SJSA1 (cell line): Measurements from ENCODE around the gene DBF4B. TPM values are rescaled to one million over a fixed set of nuclear protein-coding genes. Genes with fewer than 3 reads are reported as not detected.
A peak's percentile ranks its signal among the peaks of the same experiment; 100 is the strongest.

Source experiments
- DNase-seq, 2 experiments: peaks; one replicate each; pipeline ENCODE4 v3.0.0-alpha.2; 2015 to 2020; ENCODE audit warnings: low spot score in 2 of 2, low read depth in 1 of 2
- H3K27ac ChIP-seq: fragments of 250-450 bp; sonication (Bioruptor Pico); 2 replicates; pipeline ENCODE4 v1.5.1; 2020; ENCODE audit warnings: mild to moderate bottlenecking, moderate library complexity
- H3K27me3 ChIP-seq: fragments of 250-450 bp; sonication (Bioruptor Pico); replicated peaks from 2 replicates; pipeline ENCODE4 v1.5.1; 2020; ENCODE audit warnings: mild to moderate bottlenecking, moderate library complexity
- H3K36me3 ChIP-seq: fragments of 250-450 bp; sonication (Bioruptor Pico); 2 replicates; pipeline ENCODE4 v1.5.1; 2020; ENCODE audit warnings: mild to moderate bottlenecking
- H3K4me1 ChIP-seq: fragments of 250-450 bp; sonication (Bioruptor Pico); replicated peaks from 2 replicates; pipeline ENCODE4 v1.6.1; 2021; ENCODE audit warnings: mild to moderate bottlenecking
- H3K4me3 ChIP-seq: fragments of 250-450 bp; sonication (Bioruptor Pico); 2 replicates; pipeline ENCODE4 v1.5.1; 2020; ENCODE audit warnings: mild to moderate bottlenecking
- H3K9me3 ChIP-seq: fragments of 250-450 bp; sonication (Bioruptor Pico); replicated peaks from 2 replicates; pipeline ENCODE4 v1.5.1; 2020; ENCODE audit warnings: mild to moderate bottlenecking
- total RNA-seq: library from RNA; depleted of rRNA; stranded (reverse); fragments of >200 nt; shearing (Covaris generic); gene quantifications from 2 replicates; pipeline ENCODE4 v1.2.3, GENCODE V29; 2014

DBF4B gene
- total RNA-seq, 1 experiment from 2014 or later = 21.0 TPM

- Histone ChIP-seq H3K36me3 (no peaks in the 10 kb centered on the region; the same call in 1 of the 2 replicates), H3K4me3 (no peak within 1 kb of the TSS), H3K9me3 (peaks cover 6% of the 10 kb centered on the region; the same call in 1 of the 2 replicates), H3K27ac (no peak within 1 kb of the TSS), H3K4me1 (peaks cover 10% of the 10 kb centered on the region), H3K27me3 (peaks cover 40% of the 10 kb centered on the region)
- DNase-seq = peak in 1 of 2 experiments; percentile 52
Observed at GRCh38 chr17:44758414-44759085, 50.1 kb downstream of the DBF4B start, which contains the start of gene ADAM11. TSS of gene ADAM11 (plus strand) at chr17:44758988. CDS start at chr17:44759200, 212 bp downstream.

- Histone ChIP-seq H3K4me3 (no peak overlapping the region), H3K27me3 (peaks cover 40% of the 10 kb centered on the region), H3K36me3 (no peaks in the 10 kb centered on the region), H3K4me1 (peaks cover 10% of the 10 kb centered on the region), H3K27ac (no peak overlapping the region), H3K9me3 (peaks cover 6% of the 10 kb centered on the region; the same call in 1 of the 2 replicates)
- peak in 1 of 2 experiments; percentile 45 for DNase-seq
Observed at GRCh38 chr17:44759086-44759915, 50.8 kb downstream of the DBF4B start.

GRCh38 chr17:44759916-44760243 lies 51.4 kb downstream of the DBF4B start:
- peaks cover 10% of the 10 kb centered on the region for H3K4me1 ChIP-seq
- H3K4me3 ChIP-seq = no peak overlapping the region
- H3K27ac ChIP-seq = no peak overlapping the region

GRCh38 chr17:44760474-44761308 lies 52.2 kb downstream of the DBF4B start:
- Histone ChIP-seq H3K4me1 (peaks cover 10% of the 10 kb centered on the region), H3K27ac (no peak overlapping the region), H3K4me3 (no peak overlapping the region), H3K9me3 (peaks cover 6% of the 10 kb centered on the region; the same call in 1 of the 2 replicates), H3K36me3 (no peaks in the 10 kb centered on the region), H3K27me3 (peaks cover 40% of the 10 kb centered on the region)
- DNase-seq = no peak

More at GRCh38 chr17:44759916-44760243, 51.4 kb downstream of the DBF4B start:
- Histone ChIP-seq H3K27me3 (peaks cover 40% of the 10 kb centered on the region), H3K9me3 (peaks cover 6% of the 10 kb centered on the region; the same call in 1 of the 2 replicates), H3K36me3 (no peaks in the 10 kb centered on the region)
- no peak for DNase-seq

GRCh38 chr17:44761932-44762810 lies 53.7 kb downstream of the DBF4B start:
- H3K27me3 ChIP-seq = peaks cover 36% of the 10 kb centered on the region
- H3K9me3 ChIP-seq = peaks cover 4% of the 10 kb centered on the region; the same call in 1 of the 2 replicates
- H3K4me3 ChIP-seq = no peak overlapping the region
- no peak for DNase-seq
- H3K36me3 ChIP-seq = no peaks in the 10 kb centered on the region
- no peak overlapping the region for H3K27ac ChIP-seq
- peaks cover 10% of the 10 kb centered on the region for H3K4me1 ChIP-seq

GRCh38 chr17:44763170-44763569 lies 54.7 kb downstream of the DBF4B start:
- H3K27me3 ChIP-seq = peaks cover 26% of the 10 kb centered on the region
- no peaks in the 10 kb centered on the region for H3K36me3 ChIP-seq
- H3K27ac ChIP-seq = no peak overlapping the region
- no peak overlapping the region for H3K4me3 ChIP-seq
- peaks cover 10% of the 10 kb centered on the region for H3K4me1 ChIP-seq
- no peak for DNase-seq
- 0 out of 2 replicates have a peak, but pooled peaks cover 2% of the 10 kb centered on the region for H3K9me3 ChIP-seq

- 0 out of 2 replicates have a peak, but pooled peaks cover 2% of the 10 kb centered on the region for H3K9me3 ChIP-seq
- H3K4me3 ChIP-seq = no peak overlapping the region
- H3K36me3 ChIP-seq = no peaks in the 10 kb centered on the region
- H3K4me1 ChIP-seq = no peaks in the 10 kb centered on the region
- no peak for DNase-seq
- H3K27ac ChIP-seq = no peak overlapping the region
- H3K27me3 ChIP-seq = peaks cover 6% of the 10 kb centered on the region; the same call in 1 of the 2 replicates
Observed at GRCh38 chr17:44765965-44766364, 57.5 kb downstream of the DBF4B start.

- Histone ChIP-seq H3K4me1 (no peaks in the 10 kb centered on the region), H3K4me3 (no peak overlapping the region), H3K27ac (no peak overlapping the region), H3K36me3 (no peaks in the 10 kb centered on the region), H3K9me3 (no peaks in the 10 kb centered on the region), H3K27me3 (peaks cover under 1% of the 10 kb centered on the region; the same call in 1 of the 2 replicates)
- no peak for DNase-seq
Observed at GRCh38 chr17:44766409-44767038, 58.1 kb downstream of the DBF4B start.

- Histone ChIP-seq H3K36me3 (no peaks in the 10 kb centered on the region), H3K9me3 (no peaks in the 10 kb centered on the region), H3K4me3 (no peak overlapping the region), H3K27me3 (peaks cover 1% of the 10 kb centered on the region), H3K4me1 (no peaks in the 10 kb centered on the region), H3K27ac (no peak overlapping the region)
- DNase-seq = no peak
Observed at GRCh38 chr17:44767493-44767892, 59.0 kb downstream of the DBF4B start.

- DNase-seq = no peak
- no peaks in the 10 kb centered on the region for H3K4me1 ChIP-seq
- no peaks in the 10 kb centered on the region for H3K36me3 ChIP-seq
- H3K27me3 ChIP-seq = peaks cover 13% of the 10 kb centered on the region
- H3K9me3 ChIP-seq = no peaks in the 10 kb centered on the region
- no peak overlapping the region for H3K4me3 ChIP-seq
- H3K27ac ChIP-seq = no peak overlapping the region
Observed at GRCh38 chr17:44768505-44769142, 60.2 kb downstream of the DBF4B start.

- Histone ChIP-seq H3K4me3 (no peak overlapping the region), H3K9me3 (no peaks in the 10 kb centered on the region), H3K27ac (no peak overlapping the region), H3K36me3 (no peaks in the 10 kb centered on the region), H3K4me1 (peaks cover 1% of the 10 kb centered on the region), H3K27me3 (peaks cover 19% of the 10 kb centered on the region)
- DNase-seq = no peak
Observed at GRCh38 chr17:44769230-44769629, 60.8 kb downstream of the DBF4B start.

- H3K9me3 ChIP-seq = no peaks in the 10 kb centered on the region
- peaks cover 23% of the 10 kb centered on the region for H3K27me3 ChIP-seq
- H3K27ac ChIP-seq = no peak overlapping the region
- no peaks in the 10 kb centered on the region for H3K36me3 ChIP-seq
- H3K4me1 ChIP-seq = peaks cover 5% of the 10 kb centered on the region
- no peak for DNase-seq
- H3K4me3 ChIP-seq = no peak overlapping the region
Observed at GRCh38 chr17:44769647-44770084, 61.2 kb downstream of the DBF4B start.
